D341Med (cell line): ENCODE results near the gene NCK1.
"Not testable (repeated sequence)": the region's sequence is repeated elsewhere in the genome, so short reads cannot be mapped to it uniquely, and the experiment has no call there.

ENCODE experiments used
- DNase-seq: peaks from one replicate; pipeline ENCODE4 v3.0.0; 2012; ENCODE audit warnings: low spot score

The NCK1 gene

GRCh38 chr3:136862617-136863322 is 762 bp downstream of the NCK1 start:
- DNase-seq: peak; percentile 73

DNA sequence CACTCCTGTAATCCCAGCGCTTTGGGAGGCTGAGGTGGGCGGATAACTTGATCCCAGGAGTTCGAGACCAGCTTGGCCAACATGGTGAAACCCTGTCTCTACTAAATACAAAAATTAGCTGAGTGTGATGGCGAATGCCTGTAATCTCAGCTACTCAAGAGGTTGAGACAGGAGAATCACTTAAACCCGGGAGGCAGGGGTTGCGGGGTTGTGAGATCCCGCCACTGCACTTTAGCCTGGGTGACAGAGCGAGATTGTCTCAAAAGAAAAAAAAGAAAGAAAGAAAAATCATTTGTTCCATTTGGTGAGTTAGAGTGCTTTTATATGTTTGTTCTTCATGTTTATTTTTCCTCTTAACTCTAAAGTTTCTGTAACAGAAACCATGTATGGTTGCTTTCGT is 7.3 kb downstream of the NCK1 start:
- DNase-seq: no peak

GRCh38 chr3:136872258-136872657 is 10.2 kb downstream of the NCK1 start:
- DNase-seq: not testable (repeated sequence)

- DNase-seq: not testable (repeated sequence)
These were observed 17.5 kb downstream of the NCK1 start for GRCh38 chr3:136879510-136879909.

GRCh38 chr3:136882571-136882970 is 20.6 kb downstream of the NCK1 start:
- DNase-seq: no peak

DNA sequence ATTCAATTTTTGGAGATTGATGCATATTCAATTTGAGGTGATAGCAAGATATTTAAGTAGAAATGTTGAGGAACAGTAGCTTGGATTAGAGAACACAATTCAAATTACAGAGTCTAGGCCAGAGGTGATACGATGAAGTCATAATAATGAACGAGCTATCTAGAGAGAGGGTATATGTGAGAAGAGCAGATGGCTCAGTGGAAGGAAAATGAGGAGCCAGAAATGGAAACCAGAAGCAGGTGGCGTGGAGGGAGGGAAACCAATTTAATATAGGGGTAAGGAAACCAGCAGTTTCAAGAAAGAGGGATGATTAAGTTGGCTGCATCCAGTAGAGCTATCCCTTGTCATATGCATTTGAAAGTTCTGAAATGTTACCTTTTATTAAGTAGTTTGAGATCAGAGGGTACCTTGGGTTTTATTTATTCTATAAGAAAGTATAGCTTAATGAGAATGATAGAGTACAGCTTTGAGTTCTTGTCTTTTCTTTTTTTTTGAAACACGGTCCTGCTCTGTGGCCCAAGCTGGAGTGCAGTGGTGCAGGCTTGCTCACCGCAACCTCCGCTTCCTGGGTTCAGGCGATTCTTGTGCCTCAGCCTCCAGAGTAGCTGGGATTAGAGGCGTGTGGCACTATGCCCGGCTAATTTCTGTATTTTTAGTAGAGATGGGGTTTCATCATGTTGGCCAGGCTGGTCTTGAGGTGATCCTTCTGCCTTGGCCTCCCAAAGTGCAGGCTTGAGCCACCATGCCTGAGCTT is 22.1 kb downstream of the NCK1 start:
- peak; percentile 36 for DNase-seq

DNA sequence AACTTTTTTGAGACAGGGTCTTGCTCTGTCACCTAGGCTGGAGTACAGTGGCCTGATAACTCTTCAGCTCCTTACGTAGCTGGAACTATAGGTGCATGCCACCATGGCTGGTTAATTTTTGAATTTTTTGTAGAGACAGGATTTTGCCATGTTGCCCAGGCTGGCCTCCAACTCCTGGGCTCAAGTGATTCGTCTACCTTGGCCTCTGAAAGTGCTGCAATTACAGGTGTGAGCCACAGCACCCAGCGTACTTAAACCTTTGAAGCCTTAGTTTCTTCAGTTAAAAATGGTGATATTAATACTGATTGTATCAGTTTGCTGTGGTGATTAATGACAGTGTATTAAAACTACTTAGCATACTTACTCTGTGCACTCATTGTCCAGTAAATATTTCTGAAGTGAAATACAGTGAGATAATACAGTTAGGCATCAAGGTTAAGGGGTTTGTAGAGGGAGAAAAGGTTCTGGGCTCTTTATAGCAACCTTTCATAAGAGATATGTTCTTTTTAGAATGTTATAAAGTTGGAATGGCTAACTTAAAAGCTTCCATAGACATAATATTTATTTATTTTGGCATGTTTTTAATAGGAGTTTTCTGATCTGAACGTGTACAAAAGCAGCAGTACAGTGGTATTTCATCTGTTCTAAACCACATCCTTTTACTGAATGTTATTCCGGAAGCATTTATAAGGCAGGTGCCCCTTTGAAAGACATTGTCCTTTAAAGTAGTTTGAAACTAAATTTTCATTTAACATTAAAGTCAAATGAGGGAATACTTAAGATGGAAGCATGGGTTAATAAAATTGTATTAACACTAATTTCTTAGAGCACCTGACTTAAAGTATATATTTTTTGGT is 23.6 kb downstream of the NCK1 start:
- no peak for DNase-seq

DNA sequence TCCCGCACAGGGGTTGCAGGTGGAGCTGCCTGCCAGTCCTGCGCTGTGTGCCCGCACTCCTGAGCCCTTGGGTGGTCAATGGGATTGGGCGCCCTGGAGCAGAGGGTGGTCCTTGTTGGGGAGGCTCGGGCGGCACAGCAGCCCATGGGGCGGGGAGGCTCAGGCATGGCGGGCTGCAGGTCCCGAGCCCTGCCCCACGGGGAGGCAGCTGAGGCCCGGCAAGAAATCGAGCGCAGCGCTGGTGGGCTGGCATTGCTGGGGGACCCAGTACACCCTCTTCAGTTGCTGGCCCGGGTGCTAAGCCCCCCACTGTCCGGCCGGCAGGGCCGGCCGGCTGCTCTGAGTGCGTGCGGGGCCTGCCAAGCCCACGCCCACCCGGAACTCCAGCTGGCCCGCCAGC is 27.9 kb downstream of the NCK1 start:
- DNase-seq: no peak

DNA sequence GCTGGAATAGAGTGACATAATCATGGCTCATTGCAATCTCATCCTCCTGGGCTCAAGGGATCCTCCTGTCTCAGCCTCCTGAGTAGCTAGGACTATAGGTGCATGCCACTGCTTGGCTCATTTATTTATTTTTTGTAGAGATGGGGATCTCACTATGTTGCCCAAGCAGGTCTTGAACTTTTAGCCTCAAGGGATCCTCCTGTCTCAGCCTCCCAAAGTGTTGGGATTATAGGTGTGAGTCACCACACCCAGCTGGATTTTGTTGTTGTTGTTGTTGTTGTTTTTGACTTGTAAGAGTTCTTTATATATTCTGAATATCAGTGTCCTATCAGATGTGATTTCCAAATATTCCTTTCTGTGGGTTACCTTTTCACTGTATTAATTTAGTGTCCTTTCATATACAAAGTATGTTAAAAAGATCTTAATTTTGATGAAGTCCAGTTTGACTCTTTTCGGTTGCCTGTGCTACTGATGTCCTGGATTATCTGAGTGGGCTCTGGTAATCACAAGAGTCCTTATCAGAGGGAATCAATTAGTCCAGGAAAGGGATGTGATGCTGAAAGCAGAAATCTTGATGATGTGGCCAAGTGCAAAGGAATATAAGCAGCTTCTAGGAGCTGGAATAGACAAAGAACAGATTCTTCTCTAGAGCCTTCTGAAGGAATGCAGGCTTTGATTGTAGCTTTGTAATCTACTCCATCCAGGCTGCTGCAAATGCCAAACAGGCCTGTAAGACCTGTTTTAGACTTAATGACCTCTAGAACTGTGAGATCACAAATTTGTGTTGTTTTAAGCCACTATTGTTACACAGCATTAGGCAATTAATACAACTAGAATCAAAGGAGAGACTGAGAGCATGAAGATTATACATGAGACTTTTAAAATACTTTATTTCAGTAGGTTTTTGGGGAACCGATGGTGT is 30.2 kb downstream of the NCK1 start:
- no peak for DNase-seq

GRCh38 chr3:136893848-136894443 is 31.9 kb downstream of the NCK1 start:
- DNase-seq: no peak

GRCh38 chr3:136897171-136897570 is 35.2 kb downstream of the NCK1 start:
- not testable (repeated sequence) for DNase-seq

GRCh38 chr3:136898549-136898948 is 36.5 kb downstream of the NCK1 start:
- no peak for DNase-seq

DNA sequence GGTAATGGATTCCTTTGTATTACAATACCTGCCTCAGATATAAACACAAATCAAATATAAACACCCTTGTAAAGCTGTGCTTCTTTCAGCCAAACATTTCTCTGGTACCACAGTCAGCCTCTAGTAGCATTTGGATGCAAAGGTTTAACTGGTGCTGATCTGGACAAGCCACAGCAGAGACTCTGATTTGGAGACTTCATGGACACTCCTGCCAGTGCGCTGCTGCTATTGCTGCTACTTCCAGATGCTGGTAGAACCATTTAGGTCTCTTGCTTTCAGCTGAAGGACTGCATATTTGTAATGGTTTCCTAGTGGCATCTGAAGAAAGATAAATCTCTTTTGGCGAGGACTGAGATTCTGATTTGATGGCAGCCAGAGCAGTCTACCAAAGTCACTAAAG is 36.9 kb downstream of the NCK1 start:
- DNase-seq: no peak

GRCh38 chr3:136899622-136900158 is 37.7 kb downstream of the NCK1 start:
- DNase-seq: no peak

- not testable (repeated sequence) for DNase-seq
These were observed 38.7 kb downstream of the NCK1 start for GRCh38 chr3:136900694-136901093.

DNA sequence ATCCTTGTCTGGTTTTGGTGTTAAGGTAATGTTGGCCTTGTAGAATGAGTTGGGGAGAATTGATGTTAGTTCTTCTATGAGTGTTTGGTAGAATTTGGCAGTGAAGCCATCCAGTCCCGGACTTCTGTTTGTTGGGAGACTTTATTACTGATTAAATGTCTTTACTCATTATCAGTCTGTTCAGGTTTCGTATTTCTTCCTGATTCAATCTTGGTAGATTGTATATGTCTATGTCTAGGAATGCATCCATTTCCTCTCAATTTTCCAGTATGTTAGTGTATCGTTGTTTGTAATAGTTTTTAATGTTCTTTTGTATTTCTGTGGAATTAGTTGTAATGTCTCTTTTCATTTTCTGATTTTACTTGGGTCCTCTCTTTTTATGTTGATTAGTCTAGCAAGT is 39.4 kb downstream of the NCK1 start:
- DNase-seq: no peak

DNA sequence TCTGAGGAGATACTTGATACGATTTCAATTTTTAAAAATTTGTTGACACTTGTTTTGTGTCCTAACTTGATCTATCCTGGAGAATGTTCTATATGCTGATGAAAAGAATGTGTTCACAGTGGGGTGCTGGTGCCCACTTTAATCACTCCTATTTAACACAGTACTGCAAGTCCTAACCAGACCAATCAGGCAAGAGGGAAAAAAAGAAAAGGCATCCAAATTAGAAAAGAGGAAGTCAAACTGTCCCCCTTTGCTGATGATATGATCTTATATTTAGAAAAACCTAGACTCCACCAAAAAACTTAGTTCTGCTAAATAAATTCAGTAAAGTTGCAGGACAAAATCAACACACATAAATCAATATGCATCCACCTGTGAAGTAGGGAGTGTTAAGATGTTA is 40.5 kb downstream of the NCK1 start:
- DNase-seq: not testable (repeated sequence)

- no peak for DNase-seq
These were observed 41.9 kb downstream of the NCK1 start for GRCh38 chr3:136903899-136904298.

DNA sequence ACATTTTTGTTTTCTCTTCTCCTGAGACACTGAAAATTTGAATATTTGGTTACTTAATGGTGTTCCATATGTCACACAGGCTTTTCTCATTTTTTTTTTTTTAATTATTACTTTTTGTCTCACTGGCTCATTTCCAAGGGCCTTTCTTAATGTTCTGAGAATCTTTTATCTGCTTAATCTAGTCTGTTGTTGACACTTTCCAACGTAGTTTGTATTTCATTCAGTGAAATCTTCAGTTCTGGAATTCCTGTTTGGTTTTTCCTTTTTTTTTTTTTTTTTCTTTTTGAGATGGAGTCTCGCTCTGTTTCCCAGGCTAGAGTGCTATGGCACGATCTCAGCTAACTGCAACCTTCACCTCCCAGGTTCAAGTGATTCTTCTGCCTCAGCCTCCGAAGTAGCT is 42.7 kb downstream of the NCK1 start:
- no peak for DNase-seq

- DNase-seq: no peak
These were observed 43.5 kb downstream of the NCK1 start for GRCh38 chr3:136905549-136905948.

GRCh38 chr3:136906725-136907124 is 44.7 kb downstream of the NCK1 start:
- DNase-seq: no peak
